ENCODE results near the gene FAM216B.

DNA sequence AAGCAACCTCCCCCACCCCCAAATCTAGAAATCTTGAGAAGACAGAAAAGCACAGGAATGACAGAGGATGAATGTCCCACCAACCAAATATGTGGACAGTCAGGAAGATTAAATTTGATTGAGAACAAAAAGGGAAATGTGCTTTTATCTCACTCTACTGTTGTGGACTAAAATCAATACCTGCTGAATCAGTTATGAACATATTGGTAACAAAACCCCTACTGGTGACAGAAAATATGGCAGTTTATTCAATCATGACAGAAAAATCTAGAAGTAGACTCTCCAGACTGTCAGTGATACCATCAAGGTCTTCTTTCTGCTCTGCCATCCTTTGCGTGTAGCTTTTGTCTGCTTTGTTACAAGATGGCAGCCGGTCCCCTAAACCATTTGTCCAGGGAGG lies 35.2 kb downstream of the FAM216B start:
- TF ChIP-seq, protein P1, sequence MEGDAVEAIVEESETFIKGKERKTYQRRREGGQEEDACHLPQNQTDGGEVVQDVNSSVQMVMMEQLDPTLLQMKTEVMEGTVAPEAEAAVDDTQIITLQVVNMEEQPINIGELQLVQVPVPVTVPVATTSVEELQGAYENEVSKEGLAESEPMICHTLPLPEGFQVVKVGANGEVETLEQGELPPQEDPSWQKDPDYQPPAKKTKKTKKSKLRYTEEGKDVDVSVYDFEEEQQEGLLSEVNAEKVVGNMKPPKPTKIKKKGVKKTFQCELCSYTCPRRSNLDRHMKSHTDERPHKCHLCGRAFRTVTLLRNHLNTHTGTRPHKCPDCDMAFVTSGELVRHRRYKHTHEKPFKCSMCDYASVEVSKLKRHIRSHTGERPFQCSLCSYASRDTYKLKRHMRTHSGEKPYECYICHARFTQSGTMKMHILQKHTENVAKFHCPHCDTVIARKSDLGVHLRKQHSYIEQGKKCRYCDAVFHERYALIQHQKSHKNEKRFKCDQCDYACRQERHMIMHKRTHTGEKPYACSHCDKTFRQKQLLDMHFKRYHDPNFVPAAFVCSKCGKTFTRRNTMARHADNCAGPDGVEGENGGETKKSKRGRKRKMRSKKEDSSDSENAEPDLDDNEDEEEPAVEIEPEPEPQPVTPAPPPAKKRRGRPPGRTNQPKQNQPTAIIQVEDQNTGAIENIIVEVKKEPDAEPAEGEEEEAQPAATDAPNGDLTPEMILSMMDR (IDR thresholded peaks at IDR 0.05) = no peak
- TF ChIP-seq POLR2A (IDR thresholded peaks at IDR 0.05) = no peak
